T-helper 9 cell (primary cell): ENCODE measurements around the gene NARF.
A peak's percentile ranks its signal among the peaks of the same experiment; 100 is the strongest.

Source experiments
- DNase-seq: peaks from one replicate; pipeline ENCODE4 v3.0.0-alpha.2; 2020

NARF gene

GRCh38 chr17:82479602-82480001 lies 21.1 kb downstream of the NARF start:
- no peak for DNase-seq

DNA sequence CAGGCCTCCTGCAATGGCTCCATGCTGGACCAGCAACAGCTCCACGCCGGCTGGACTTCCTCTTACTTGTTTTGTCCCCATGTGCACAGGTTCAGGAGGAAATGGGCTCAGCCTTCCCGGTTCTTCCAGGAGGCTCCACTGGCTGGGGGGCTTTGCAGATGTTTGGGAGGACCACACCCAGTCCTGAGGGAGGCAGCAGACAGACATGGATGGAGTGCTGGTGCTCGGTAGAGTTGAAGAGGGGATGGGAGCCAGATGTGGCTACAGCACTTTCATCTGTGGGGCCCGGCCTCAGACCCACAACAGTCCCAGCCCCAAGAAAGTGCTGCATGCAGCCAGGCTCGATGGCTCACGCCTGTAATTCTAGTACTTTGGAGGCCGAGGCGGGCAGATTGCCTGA lies 21.8 kb downstream of the NARF start:
- DNase-seq, result no peak

DNA sequence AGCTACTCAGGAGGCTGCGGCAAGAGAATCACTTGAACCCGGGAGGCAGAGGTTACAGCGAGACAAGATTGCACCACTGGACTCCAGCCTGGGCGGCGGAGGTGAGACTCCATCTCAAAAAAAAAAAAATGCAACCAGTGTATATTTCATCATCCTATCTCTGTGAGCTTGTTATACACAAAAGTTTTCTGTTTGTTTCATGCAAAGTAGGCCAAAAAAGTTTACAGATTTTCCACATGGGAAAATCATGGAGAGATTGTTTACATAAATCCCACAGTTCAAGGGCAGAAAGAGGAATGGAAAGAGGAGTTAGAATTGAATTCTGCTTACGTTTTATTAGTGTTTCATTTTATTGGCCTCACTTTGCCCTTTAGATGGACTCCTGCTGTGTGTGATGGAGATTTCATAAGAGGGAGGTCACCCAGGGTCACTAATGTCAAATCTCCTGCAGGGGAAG lies 24.7 kb downstream of the NARF start:
- DNase-seq, result no peak

DNA sequence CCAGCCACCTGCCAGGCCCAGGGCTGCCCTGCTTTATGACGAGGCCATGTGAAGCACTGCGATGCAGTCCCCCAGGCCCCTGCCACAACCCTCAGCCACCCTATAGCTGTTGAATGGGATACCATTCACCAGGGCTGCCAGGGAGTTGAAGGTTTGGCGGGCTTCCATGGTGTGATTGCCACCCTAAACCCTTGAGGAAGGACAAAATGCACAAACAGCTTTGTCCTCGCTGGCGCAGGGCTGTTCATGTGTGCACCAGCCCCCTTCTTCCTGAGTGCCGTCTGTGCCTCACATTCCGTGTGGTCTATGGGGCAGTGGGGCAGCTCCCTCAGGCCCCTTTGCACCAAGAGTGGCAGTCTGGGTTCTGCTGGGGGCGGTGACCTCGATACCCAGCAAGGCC lies 25.3 kb downstream of the NARF start:
- DNase-seq, result no peak

DNA sequence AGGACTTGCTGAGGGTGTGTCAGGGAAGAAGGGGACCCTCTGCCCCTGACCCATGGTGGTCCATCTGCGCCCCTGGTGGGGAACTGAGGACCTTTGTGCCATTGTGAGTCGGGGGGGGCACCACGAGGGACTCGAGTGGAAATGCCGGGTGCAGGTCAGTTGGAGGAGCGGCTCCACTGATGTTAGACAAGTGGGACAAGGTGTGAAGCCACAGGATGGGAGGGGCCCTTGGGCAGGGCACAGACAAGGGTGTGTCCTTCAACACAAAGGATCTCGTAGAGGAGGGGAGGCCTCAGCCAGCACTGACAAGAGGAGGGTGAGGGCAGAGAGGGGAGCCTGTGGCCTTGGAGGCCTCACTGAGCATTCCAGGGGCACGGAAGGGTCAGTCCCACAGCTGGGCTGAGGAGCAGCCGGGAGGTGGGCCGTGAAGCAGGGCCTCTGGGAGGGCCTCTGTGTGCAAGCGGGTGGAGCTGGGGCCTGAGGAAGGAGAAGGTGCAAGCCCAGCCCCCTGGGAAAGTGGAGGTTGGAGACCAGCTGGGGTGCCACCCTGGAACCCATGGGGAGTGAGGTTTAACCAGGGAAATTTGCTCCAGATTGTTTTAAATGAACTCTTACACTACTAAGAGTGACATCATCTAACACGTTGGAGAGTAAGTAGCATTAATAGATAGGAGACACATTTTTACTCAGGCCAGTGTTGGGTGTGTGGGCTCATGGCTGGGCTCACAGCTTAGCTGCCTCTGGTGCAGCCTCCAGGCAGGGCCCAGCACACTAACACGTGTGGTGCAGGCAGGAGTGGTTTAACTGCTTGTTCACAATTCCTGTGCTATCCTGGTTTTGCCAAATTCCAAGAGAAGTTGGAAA lies 27.9 kb downstream of the NARF start:
- no peak for DNase-seq

- DNase-seq, result no peak
These were observed 29.4 kb downstream of the NARF start for GRCh38 chr17:82487910-82488309.

DNA sequence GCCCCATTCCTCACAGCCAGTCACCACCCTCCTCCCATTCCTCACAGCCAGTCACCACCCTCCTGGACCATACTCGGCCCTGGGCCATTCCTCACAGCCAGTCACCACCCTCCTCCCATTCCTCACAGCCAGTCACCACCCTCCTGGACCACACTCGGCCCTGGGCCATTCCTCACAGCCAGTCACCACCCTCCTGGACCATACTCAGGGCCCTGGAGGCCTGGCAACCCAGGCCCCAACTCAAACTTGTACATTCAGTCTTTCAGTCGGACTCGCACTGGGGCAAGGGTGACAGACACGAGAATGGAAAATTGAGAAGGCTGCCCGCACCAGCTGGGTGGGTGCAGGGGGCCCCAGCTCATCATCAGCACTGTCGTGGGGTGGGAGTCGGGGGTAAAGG lies 30.6 kb downstream of the NARF start:
- no peak for DNase-seq

DNA sequence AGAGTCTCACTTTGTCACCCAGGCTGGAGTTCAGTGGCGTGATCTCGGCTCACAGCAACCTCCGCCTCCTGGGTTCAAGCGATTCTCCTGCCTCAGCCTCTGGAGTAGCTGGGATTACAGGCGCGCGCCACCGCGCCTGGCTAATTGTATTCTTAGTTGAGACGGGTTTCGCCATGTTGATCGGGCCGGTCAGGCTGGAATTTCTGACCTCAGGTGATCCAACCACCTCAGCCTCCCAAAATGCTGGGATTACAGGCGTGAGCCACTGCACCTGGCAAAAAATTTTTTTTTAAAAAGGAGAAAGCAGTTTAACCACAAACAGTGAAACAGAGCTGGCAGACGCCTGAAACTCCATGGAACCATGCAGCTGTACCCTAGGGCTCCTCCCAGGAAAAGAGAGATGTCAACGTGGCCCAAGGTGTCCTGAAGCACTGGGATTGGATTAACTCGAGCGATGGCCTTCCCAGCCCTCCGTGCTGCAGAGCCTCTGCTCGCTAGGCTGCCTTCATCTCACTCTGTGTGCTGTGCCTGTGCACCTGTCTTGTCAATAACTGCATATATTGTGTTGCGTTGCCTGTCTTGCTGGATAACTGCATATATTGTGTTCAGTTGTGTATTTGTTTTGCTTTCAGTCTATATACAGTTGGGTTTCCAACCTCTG lies 31.4 kb downstream of the NARF start:
- DNase-seq, result no peak

- no peak for DNase-seq
These were observed 32.1 kb downstream of the NARF start for GRCh38 chr17:82490512-82491195.

GRCh38 chr17:82491196-82491530 lies 32.6 kb downstream of the NARF start:
- no peak for DNase-seq

DNA sequence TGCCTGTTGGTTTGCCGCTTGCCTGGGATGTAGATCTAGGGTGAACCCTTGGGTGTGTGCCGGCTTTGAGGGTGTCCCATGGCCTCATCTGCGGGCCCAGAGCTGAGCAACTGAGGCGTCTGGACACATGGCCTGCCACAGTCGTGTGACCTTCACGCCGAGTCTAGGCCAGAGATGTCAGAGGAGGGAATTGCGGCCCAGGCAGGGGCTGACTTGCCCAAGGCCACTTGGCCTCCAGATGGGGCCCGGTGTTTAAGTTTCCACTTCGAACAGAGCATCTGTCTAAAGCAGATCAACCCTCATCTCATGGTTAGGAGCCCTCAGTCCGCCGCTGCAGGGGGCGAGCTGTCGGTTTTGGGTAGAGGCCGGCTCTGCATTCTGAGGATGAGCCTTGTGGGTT lies 33.0 kb downstream of the NARF start:
- no peak for DNase-seq

GRCh38 chr17:82492643-82493225 lies 34.2 kb downstream of the NARF start:
- no peak for DNase-seq

- no peak for DNase-seq
These were observed 34.8 kb downstream of the NARF start for GRCh38 chr17:82493226-82493781.

DNA sequence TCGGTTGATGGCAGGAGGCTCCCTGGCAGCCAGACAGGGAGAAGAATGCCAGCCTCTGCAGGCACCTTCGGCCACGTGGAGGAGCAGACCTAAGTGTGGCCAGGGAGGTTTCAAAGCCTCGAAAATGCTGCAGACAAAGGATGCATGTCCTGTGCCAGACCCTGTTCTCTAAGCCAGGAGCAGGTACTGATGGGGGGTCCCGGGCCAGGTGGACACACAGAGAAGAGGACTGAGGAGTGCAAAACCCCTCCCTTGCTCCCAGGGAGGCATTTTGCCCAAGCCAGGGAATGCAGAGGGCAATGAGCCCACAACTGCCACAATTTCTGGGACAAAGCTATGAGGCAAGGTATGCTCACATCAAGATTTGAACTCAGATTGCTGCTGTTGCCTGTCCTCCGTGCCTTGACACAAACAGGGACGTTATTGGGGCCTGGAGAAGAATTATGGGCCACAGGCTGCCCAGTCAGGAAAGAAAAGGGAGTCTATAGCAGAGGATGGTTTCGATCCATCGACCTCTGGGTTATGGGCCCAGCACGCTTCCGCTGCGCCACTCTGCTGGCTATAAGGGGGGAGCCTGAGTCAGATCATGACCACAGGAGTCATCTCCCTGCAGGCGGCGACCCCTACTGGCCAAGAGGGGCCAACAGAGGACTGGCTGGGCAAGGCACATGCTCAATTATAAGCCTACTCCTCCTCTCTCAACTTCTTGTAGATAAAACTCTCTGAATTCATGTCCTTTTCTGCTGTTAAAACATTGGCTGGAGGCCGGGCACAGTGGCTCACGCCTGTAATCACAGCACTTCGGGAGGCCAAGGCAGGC lies 35.9 kb downstream of the NARF start:
- DNase-seq, result peak; percentile 77

GRCh38 chr17:82495844-82496528 lies 37.4 kb downstream of the NARF start:
- no peak for DNase-seq

DNA sequence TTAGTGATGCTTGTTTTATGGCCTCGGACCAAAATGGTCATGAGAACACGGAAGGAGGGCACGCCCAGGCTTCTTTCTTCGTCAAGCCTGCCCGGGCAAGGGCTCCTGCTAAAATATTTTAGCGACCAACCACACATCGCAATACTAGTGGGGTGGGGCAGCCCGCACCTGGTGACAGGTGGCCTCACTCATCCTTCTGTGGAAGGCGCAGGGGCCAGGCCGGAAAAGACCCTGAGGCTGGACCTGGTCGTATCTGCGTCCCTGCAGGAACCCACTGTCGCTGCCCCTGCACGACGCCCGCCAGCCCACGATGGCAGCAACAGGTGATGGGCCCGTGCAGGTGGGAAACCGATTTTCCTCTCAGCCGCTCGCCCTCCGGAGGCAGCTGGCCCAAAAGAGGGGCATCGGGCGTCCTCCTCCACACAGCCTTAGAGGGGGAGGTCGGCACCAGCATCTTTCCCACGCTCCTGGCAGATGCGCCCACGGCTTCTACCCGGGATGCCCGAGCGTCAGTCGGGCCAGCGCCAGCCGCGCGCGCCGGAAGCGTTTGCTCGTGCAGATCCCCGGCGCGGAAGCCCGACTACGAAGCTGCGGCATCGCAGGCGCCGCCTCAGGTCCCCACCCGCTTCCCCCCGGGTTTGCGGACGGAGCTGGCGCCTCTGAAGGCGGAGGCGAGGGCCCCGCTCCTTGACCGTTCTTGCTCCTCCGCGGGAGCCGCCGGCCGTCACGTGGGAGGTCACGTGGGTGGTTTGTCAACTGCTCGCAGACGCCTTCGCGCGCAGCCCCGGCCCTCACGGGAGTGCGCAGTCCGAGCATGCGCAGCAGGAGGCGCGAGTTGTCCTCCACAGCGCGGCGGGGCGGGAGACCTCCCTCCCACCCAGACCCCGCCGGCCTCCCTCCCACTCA lies 38.2 kb downstream of the NARF start:
- peak; percentile 84 for DNase-seq

DNA sequence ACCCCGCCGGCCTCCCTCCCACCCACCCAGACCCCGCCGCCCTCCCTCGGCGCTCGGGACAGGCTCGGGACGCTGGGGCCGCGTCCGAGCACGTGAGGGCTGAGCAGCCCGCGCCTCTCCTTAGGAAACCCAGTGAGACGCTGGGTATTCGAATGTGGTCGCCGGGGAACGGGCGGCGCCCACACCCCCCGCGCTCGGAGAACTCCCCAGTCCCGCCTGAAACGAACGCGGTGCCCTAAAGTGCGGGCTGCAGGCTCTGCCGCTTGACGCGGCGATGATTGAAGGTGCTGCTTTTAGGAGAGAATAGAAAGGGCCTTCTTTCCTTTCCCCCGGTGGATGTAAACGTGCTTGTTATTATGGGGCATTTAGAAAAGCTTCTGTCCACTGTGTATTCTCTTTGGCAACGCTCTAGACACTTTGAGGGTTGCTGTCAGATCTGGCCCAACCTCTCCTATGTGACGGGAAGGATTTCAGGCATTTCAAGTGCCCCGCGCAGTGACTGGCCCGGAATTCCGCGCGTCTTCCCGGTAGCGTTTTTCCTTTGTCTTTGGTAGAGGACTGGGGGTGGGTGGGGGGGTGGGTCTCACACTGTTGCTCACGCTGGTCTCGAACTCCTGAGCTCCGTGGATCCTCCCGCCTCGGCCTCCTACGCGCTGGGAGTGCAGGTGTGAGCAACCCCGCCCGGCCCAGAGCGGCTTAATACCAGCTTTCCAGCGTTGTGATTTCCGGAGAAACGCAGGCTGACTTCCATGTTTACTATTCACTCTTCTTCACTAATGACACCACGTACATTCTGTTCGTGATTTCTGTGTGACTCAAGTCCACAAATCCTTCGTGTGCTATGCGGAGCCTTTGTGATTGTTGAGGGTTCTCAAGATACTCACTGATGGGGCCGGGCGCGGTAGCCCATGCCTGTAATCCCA lies 39.2 kb downstream of the NARF start:
- peak; percentile 37 for DNase-seq

- DNase-seq, result no peak
These were observed 43.7 kb downstream of the NARF start for GRCh38 chr17:82502207-82502606.

- DNase-seq, result no peak
These were observed 44.7 kb downstream of the NARF start for GRCh38 chr17:82503094-82503727.
